Calu3 (cell line): ENCODE data around the gene PIAS1. TPM values are rescaled to one million over a fixed set of nuclear protein-coding genes. Genes with fewer than 3 reads are reported as not detected.
"Not testable (repeated sequence)": the region's sequence is repeated elsewhere in the genome, so short reads cannot be mapped to it uniquely, and the experiment has no call there.

Source experiments
- BruUV-seq: library from RNA; stranded (reverse); fragments of 400-500 nt; replicated peaks from 2 replicates; lab custom pipeline; 2021; lab: Mats Ljungman, UMichigan
- CTCF ChIA-PET: fragments of 300-600 bp; sonication (Branson Sonifier 250); formaldehyde crosslinking; loops from one replicate; lab custom pipeline; 2022; ENCODE audit warnings: antibody characterized with exemption; lab: Charles Lee
- DNase-seq: peaks from one replicate; pipeline ENCODE4 v3.0.0; 2022
- H3K27ac Mint-ChIP-seq: one replicate; pipeline ENCODE4 v1.8.0; 2022; ENCODE audit warnings: mixed read lengths; ENCODE audit not compliant: unreplicated experiment
- H3K27me3 Mint-ChIP-seq: one replicate; pipeline ENCODE4 v1.8.0; 2022; ENCODE audit warnings: mixed read lengths; ENCODE audit not compliant: unreplicated experiment
- H3K36me3 Mint-ChIP-seq: one replicate; pipeline ENCODE4 v1.8.0; 2022; ENCODE audit warnings: mild to moderate bottlenecking, moderate library complexity, mixed read lengths; ENCODE audit not compliant: insufficient read depth, unreplicated experiment
- H3K4me1 Mint-ChIP-seq: one replicate; pipeline ENCODE4 v1.8.0; 2022; ENCODE audit warnings: mild to moderate bottlenecking, low read depth, mixed read lengths; ENCODE audit not compliant: unreplicated experiment
- H3K4me3 Mint-ChIP-seq: one replicate; pipeline ENCODE4 v1.8.0; 2022; ENCODE audit warnings: mild to moderate bottlenecking, low read depth, moderate library complexity, mixed read lengths; ENCODE audit not compliant: unreplicated experiment
- H3K9me3 Mint-ChIP-seq: one replicate; pipeline ENCODE4 v1.8.0; 2022; ENCODE audit warnings: low read depth, mixed read lengths; ENCODE audit not compliant: unreplicated experiment
- intact Hi-C: fragments of 100-400 bp; cut with micrococcal nuclease; formaldehyde crosslinking; loops from one replicate; pipeline ENCODE4 v1.10.0; 2022; ENCODE audit not compliant: unreplicated experiment
- total RNA-seq: library from RNA; stranded (reverse); gene quantifications from 2 replicates; pipeline ENCODE4 v1.2.3, GENCODE V29; 2022
- TF ChIP-seq, protein P1 (sequence below): fragments of 200-600 bp; IDR thresholded peaks from one replicate; pipeline ENCODE4 v1.8.0; 2022; ENCODE audit warnings: antibody characterized with exemption; ENCODE audit not compliant: unreplicated experiment

PIAS1 gene
- total RNA-seq, 1 experiment from 2014 or later = 51.7 TPM

DNA sequence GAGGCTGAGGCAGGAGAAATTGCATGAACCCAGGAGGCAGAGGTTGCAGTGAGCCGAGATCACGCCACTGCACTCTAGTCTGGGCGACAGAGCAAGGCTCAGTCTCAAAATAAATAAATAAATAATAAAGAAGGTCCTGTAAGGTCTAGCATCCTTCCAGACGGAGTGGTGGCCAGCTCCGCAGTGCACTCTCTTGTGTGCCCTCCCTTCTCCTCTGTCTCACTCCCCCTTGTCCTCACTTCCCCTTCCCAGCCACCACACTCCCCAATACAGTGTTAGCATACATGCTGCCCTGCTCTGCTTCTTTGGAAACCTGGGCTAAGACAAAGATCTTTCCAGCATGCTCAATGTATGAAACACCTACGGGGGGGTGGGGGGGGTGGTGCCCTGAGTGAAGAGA lies 178.8 kb downstream of the PIAS1 start:
- no peak for DNase-seq
- CTCF ChIA-PET = no interaction called here
- TF ChIP-seq, protein P1, sequence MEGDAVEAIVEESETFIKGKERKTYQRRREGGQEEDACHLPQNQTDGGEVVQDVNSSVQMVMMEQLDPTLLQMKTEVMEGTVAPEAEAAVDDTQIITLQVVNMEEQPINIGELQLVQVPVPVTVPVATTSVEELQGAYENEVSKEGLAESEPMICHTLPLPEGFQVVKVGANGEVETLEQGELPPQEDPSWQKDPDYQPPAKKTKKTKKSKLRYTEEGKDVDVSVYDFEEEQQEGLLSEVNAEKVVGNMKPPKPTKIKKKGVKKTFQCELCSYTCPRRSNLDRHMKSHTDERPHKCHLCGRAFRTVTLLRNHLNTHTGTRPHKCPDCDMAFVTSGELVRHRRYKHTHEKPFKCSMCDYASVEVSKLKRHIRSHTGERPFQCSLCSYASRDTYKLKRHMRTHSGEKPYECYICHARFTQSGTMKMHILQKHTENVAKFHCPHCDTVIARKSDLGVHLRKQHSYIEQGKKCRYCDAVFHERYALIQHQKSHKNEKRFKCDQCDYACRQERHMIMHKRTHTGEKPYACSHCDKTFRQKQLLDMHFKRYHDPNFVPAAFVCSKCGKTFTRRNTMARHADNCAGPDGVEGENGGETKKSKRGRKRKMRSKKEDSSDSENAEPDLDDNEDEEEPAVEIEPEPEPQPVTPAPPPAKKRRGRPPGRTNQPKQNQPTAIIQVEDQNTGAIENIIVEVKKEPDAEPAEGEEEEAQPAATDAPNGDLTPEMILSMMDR = no peak
- H3K4me1 Mint-ChIP-seq = peaks cover 10% of the 10 kb centered on the region
- no TSS peak for BruUV-seq
- H3K36me3 Mint-ChIP-seq = peaks cover 28% of the 10 kb centered on the region
- no peak overlapping the region for H3K27ac Mint-ChIP-seq
- no peaks in the 10 kb centered on the region for H3K9me3 Mint-ChIP-seq
- intact Hi-C loops = no loop called here
- no peak overlapping the region for H3K4me3 Mint-ChIP-seq
- H3K27me3 Mint-ChIP-seq = peaks cover 10% of the 10 kb centered on the region

DNA sequence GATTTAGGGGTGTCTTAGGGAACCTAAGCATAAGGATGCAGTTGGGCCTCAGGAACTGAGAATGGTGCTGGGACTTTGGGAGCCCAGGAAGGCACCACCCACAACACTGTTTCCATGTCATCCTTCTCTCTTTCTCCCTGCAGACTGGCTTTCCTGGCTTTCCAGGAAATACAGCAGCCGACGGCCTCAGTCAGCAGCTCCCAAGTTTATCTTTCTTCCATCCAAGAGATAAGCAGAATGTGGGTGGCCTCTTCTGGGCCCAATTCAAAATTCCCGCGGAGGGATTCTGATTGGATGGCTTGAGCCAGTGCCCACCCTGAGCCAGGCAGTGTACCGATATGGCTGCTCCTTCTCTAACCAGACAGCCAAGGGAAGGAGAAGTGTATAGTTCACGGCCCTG lies 179.9 kb downstream of the PIAS1 start:
- CTCF ChIA-PET = no interaction called here
- peaks cover 17% of the 10 kb centered on the region for H3K36me3 Mint-ChIP-seq
- intact Hi-C loops = no loop called here
- no peak overlapping the region for H3K27ac Mint-ChIP-seq
- DNase-seq = no peak
- no peaks in the 10 kb centered on the region for H3K9me3 Mint-ChIP-seq
- no peak overlapping the region for H3K4me3 Mint-ChIP-seq
- H3K4me1 Mint-ChIP-seq = no peaks in the 10 kb centered on the region
- TF ChIP-seq, protein P1 = no peak
- peaks cover 10% of the 10 kb centered on the region for H3K27me3 Mint-ChIP-seq
- no TSS peak for BruUV-seq

GRCh38 chr15:68234520-68234919 lies 180.4 kb downstream of the PIAS1 start:
- BruUV-seq, CTCF ChIA-PET, H3K9me3 Mint-ChIP-seq, intact Hi-C loops, DNase-seq, H3K27ac Mint-ChIP-seq, H3K4me1 Mint-ChIP-seq, H3K4me3 Mint-ChIP-seq: not testable (repeated sequence)
- peaks cover 12% of the 10 kb centered on the region for H3K36me3 Mint-ChIP-seq
- H3K27me3 Mint-ChIP-seq = peaks cover 10% of the 10 kb centered on the region

DNA sequence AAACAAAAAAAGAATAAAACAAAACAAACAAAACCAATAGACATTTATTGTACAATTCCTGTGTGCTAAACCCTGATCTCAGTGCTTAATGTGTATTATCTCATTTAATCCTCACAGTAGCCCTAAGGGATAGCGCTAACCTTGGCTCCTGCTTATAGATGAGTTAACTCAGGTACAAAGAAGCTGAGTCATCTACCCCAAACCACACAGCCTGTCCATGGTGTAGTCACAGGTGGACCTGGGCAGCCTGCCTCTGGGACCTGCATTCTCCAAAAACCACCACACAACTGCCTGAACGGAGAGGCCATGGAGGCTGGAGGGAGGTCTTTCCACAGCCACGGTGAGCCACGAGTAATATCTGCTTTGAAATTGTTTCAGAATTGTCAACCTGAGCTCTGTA lies 180.9 kb downstream of the PIAS1 start:
- Mint-ChIP-seq H3K4me1 (no peaks in the 10 kb centered on the region), H3K36me3 (peaks cover 7% of the 10 kb centered on the region), H3K4me3 (no peak overlapping the region), H3K27me3 (peaks cover 10% of the 10 kb centered on the region), H3K9me3 (no peaks in the 10 kb centered on the region), H3K27ac (no peak overlapping the region)
- TF ChIP-seq, protein P1 = no peak
- CTCF ChIA-PET = no interaction called here
- DNase-seq = no peak
- intact Hi-C loops = no loop called here
- no TSS peak for BruUV-seq

GRCh38 chr15:68239025-68239424 lies 184.9 kb downstream of the PIAS1 start:
- H3K9me3 Mint-ChIP-seq = no peaks in the 10 kb centered on the region
- H3K4me1 Mint-ChIP-seq = no peaks in the 10 kb centered on the region
- H3K36me3 Mint-ChIP-seq = no peaks in the 10 kb centered on the region
- intact Hi-C loops = no loop called here
- TF ChIP-seq, protein P1 = no peak
- CTCF ChIA-PET = interaction anchor here (0.6 kb wide), 1 partner anchor 996 kb away, joined by 6 read pairs; no protein-coding TSS in a partner anchor
- H3K4me3 Mint-ChIP-seq = no peak overlapping the region
- H3K27ac Mint-ChIP-seq = no peak overlapping the region
- no TSS peak for BruUV-seq
- no peaks in the 10 kb centered on the region for H3K27me3 Mint-ChIP-seq
- no peak for DNase-seq
